ENCODE measurements around the gene NIPSNAP3A.
A peak's percentile ranks its signal among the peaks of the same experiment; 100 is the strongest.
"Not testable (repeated sequence)": the region's sequence is repeated elsewhere in the genome, so short reads cannot be mapped to it uniquely, and the experiment has no call there.

Gene NIPSNAP3A

DNA sequence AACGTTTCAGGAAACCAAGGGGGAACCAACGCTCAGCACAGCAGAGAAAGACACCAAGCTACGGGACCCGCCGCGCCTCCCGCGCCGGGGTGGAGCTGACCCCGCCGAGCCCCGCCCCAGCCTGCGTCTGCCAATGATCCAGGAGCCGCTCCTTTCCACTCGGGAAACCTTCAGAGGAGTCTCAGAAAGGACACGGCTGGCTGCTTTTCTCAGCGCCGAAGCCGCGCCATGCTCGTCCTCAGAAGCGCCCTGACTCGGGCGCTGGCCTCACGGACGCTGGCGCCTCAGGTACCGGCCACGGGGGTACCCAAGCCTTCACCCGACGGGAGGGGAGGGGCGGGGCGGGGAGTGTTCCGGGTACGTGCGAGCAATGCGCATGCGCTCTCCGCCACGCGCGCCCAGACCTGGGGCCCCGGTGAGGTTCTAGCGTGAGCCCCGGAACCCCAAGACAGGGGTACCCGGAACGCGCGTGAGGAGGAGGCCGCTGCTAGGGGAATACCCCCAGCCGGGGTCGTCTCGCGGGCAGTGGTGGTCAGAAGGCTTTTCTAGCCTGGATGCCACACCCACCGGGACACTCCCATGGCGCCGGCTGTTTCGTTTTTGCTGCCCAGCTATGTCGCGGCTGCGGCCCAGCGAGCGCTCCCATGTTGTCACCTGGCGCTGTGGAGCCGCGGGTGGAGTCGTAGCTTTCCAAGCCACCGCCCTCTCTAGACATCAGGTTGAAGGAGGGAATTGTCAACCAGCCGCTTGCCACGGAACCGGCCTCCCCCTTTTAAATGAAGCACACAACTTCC, at the start of gene NIPSNAP3A:
TSS of gene NIPSNAP3A (plus strand) at position 119 of the 794 bp plus-strand sequence. CDS start at position 229, 110 bp downstream.
- DNase-seq (ENCODE audit: low spot score): peak; percentile 91

DNA sequence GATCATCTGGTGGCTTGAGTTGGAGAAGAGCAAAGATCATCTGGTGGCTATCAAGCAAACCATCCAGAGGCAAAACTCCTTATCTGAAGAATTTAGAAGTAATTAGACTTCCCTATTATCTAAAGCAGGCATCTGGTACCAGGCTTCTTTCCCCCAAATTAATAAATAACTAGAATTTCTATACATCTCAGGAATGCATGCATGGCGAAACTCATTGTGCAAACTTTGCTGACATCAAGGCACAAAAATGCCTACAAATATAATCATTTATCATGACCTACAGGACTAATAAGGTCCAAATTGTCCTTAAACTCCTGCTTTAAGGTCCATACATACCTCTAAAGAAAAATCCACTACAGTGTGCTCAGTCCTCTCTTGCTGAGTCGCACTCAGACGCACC, 47.2 kb upstream of the NIPSNAP3A start:
- DNase-seq (ENCODE audit: low spot score): no peak

DNA sequence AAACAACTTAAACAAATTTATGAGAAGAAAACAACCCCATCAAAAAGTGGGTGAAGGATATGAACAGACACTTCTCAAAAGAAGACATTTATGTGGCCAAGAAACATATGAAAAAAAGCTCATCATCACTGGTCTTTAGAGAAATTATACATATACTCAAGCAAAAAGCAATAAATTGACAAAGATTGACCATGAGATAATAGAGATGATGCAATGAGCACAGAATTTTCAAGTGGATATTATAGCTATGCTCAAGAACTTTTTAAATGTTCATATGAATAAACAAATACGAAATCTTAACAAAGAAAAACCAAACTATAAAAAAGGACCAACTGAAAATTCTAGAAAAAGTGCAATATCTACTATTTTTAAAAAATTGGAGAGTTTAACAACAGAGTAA, 38.7 kb upstream of the NIPSNAP3A start:
- not testable (repeated sequence) for DNase-seq (ENCODE audit: low spot score)

DNA sequence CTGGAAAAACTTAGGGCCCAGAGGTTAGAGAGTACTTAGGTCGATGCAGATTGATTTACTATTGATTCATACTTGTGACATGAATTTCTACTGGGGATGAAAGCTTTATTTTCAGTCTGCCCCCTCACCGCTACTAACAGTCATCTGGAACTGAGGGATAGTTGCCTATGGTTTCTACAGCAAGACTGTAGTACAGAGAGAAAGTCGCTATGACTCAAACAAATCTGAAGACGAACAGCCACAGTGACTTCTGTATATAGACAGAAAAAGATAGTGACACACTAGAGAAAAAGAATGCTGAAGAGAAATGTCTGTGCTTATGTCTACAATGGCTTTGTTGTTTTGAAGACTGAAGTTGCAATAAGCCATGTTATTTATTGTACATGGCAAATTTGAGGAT, 35.9 kb upstream of the NIPSNAP3A start:
- DNase-seq (ENCODE audit: low spot score): no peak

DNA sequence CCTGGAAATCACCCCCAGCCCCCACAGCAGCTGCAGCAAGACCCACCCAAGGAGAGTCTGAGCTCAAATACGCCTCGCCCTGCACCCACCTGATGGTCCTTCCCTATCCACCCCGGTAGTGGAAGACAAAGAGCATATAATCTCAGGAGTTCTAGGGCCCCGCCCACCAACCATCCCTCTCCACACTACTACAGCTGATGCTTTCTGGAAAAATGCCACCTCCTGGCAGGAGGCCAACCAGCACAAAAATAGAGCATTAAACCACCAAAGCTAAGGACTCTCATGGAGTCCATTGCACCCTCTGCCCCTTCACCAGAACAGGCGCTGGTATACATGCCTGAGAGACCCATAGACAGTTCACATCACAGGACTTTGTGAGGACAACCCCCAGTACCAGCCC, 22.5 kb upstream of the NIPSNAP3A start:
- no peak for DNase-seq (ENCODE audit: low spot score)

DNA sequence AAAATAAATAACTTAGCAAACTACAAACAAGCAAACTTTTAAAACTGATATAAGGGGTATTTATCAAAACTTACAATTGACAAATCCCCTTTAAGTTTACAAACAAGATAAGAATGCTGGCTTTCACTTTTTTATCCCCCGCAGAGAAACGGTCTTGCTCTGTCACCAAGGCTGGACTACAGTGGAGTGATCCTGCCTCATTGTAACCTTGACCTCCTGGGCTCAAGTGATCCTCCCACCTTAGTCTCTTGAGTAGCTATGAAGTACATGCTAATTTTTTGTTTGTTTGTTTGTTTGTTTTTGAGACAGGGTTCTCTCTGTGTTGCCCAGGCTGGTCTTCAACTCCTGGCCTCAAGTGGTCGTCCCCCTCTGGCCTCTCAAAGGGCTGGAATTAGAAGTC, 9.0 kb upstream of the NIPSNAP3A start:
- no peak for DNase-seq (ENCODE audit: low spot score)

DNA sequence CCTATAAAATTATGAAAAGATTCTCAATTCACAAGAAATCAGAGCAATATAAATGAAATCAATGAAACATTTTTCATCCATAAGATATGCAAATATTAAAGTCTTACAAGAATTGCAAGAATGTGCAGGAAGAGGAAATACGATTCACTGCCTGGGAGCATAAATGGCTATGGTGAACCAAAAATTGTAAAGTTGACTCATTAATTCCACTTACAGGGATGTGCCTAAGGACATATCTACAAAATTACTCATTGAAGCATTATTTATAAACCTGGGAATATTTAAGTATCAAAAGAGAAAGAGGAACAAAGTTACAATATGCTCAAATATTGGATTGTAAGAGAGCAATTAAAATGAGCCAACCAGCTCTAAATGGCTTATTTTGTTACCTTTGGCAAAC, 6.9 kb upstream of the NIPSNAP3A start:
- DNase-seq (ENCODE audit: low spot score): no peak

DNA sequence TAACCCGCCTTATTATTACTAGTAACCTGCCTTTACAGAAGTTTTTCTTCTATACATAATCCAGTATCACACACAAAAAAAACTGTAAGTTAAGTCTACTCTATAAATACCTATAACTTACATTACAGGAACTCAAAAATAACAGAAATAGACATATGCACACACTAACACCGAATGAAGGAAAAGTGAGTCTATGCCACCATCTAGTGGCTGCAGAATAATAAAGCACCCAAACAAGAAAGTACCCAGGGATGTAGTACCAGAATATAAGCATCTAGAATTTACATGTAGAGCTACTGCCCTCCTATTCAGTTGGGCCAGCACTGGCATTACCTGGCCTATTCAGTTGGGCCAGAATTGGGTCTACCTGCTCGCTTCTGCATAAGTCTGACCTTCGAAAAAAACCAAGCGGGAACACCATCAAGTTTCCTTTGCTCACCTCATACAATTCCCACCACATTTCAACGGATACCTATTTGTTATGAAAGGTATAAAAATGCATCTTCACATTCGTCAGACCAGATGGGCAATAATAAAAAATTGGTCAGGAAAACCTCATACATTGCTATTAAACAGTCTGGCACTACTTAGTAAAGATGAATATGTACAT, 4.0 kb upstream of the NIPSNAP3A start:
- DNase-seq (ENCODE audit: low spot score): peak; percentile 91

DNA sequence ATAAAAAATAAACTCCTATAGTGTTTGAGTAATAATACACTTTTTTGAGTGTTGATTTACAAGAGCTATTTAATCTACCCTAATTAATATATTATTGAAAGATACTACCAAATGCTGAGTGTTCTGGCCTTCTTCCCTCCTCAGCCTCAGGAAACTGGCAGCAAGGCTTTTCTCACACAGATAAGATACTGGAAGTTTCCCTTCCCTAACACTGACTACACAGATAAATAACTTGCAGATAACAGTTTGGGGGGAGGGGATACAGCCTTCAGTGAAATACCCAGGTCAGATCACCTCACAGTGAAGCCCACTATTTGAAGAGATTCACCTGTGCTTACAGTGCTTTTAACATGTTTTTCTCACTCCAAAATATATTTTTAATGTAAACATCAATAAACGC, 1.6 kb upstream of the NIPSNAP3A start:
- no peak for DNase-seq (ENCODE audit: low spot score)

DNA sequence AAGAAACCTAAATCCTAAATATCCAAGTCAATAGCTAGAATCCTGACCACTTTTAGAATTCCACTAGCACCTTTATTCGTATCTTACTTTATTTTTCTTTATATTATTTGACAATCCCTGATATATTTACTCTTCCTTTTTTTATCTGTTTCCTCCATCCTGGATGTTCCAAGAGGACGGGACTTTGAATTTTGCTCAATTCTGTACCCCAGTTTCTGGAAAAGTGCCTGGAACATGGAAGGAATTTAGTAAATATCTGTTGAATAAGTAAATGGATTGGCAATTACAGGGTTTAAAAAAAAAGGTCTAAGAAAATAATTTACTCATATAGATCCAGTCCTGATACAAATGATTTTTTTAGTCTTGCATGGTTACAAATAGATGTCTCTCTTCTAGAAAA, 1.2 kb upstream of the NIPSNAP3A start:
- no peak for DNase-seq (ENCODE audit: low spot score)

DNA sequence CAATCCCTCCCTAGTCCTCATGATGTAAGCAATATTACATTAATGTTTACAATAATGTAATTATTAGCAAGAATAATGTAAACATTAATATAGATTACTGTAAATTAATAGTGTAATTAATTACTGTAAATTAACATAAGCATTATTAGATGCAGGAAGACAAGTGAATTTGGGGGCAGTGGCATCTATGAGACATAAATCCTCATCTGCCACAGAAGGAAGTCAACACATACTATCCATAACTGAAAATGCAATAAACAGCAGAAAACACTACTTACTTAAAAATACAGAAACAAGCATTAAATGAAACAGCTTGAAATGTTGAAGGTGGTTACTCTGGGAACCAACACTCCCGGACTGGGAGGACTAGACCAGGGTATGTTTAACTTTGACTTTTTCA, 685 bp upstream of the NIPSNAP3A start:
- no peak for DNase-seq (ENCODE audit: low spot score)

DNA sequence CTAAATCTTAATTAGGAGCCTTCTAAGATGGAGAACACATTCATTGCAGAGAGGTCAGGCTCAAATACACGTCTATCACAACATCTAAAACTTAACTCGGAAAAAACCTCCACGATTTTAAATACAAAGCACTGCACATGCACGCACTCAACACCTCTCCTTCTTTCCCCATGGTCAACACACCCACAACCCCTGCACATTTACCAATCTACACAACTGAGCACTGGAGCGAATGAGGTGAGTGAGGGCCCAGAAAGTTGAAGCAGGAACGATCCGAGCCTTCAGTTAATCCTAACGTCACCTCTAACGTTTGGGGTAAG, 278 bp upstream of the NIPSNAP3A start:
- DNase-seq (ENCODE audit: low spot score): no peak

DNA sequence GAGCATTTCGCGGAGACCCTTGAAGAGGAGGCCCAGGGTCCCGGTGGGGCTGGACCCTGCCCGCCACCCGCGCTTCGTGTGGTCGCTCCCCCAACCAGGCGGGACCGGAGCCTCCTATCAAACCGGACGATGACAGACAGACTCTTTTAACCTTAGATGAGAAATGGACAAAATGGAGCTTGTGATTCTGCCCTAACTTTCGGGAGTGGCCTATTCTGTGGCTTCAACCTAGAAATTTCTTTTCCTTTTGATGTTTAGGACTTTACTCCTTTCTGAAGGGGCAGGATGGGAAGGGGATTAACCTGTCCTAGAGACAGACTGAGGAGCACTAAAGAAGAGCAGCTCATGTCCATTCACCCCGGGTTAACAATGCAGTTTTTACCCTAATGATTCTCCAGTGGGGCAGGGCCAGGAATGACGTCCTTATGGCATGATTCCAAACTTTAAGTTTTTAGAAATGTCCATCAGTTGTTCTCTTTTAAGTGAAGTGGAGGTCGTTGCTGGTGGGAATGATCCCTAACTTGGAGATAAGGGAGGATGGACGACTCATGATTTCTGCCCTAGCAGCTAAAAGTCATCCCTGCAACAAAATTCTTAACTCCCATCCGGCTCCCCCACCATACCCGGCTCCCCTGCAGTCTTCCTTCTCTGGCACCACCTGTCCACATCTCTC, 1.0 kb downstream of the NIPSNAP3A start:
- DNase-seq (ENCODE audit: low spot score): peak; percentile 31

DNA sequence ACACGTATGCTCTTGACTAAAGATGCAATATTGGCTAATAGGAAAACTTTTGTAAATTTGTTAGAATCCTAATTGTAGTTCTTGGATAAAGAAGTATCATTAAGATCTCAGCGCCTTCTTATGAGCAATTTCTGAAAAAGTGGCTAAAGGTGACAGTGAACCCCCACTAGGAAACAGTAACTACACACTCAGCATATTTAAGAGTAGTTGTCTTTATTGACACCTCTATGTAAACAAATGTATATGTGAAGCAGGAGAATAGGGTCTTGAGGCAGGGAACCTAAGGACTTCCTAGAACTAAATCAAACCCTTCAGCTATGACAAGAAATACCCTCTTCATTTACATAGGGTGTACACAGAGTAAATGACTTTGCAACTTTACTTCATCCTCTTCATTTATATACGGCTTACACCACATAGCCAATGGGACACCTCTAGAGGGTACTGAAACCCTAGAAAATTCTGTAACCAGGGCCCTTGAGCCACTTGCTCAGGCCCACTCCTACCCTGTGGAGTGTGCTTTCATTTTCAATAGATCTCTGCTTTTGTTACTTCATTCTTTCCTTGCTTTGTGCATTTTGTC, 2.8 kb downstream of the NIPSNAP3A start:
- DNase-seq (ENCODE audit: low spot score): peak; percentile 39

DNA sequence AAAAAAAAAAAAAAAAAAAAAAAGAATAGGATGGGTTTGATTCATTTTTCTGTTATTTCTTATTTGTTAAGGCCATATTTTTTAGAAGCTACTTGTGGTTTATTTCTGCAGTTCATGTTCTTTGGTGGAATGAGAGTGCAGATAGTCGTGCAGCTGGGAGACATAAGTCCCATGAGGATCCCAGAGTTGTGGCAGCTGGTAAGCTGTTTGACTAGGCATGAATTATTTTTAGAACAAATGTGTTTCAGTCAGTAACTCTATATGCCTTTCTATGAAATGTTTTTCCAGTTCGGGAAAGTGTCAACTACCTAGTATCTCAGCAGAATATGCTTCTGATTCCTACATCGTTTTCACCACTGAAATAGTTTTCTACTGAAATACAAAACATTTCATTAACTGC, 11.5 kb downstream of the NIPSNAP3A start:
- peak; percentile 53 for DNase-seq (ENCODE audit: low spot score)

DNA sequence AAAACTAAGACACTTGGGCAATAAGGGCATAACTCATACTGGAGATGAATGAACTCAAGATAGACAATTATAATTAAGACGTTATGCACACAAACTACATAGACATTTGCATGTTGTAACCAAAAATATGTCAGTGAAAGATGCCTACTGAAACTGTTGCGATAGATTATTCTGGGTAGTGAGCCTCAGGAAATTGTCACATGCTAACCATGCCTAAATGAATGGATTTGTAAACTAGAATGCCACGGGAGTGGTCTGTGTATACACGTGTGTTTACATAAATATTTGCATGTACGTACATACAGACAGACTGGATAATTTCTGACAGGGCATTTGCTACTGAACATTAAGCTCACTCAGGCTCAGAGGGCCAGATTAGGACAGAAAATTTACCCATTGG, 17.7 kb downstream of the NIPSNAP3A start:
- peak; percentile 67 for DNase-seq (ENCODE audit: low spot score)

DNA sequence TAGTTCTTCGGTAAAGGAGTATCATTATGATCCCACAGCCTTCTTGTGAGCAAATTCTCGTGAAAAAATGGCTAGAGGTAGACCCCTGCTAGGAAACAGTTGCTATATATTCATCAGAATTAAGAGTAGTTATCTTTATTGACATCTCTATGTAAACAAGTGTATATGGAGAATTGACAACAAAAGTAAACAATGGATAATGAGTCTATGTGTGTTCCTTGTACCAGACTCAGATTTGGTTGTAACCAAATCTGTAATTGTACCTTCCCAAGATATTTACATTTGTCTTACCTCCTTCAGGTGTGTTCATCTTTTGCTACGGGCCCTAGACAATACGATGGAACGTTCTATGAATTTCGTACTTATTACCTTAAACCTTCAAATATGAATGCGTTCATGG, 18.5 kb downstream of the NIPSNAP3A start:
- DNase-seq (ENCODE audit: low spot score): no peak

DNA sequence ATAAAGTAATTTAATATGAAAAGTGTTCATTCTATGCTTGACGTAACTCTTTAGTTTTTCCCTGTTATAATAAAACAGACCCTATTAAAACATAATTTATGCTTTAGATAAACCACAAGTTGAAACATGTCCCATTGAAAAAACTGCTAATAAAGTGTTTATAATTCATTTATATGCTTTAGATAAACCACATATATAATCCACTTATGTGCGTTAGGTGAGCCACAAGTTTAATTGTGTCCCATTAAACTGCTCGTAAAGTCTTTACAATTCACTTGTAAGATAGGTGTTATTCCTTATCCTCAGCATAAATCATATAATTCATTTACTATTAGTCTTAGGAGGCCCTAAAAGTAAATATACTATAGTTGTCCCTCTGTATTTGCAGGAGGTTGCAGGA, 20.0 kb downstream of the NIPSNAP3A start:
- DNase-seq (ENCODE audit: low spot score): no peak

DNA sequence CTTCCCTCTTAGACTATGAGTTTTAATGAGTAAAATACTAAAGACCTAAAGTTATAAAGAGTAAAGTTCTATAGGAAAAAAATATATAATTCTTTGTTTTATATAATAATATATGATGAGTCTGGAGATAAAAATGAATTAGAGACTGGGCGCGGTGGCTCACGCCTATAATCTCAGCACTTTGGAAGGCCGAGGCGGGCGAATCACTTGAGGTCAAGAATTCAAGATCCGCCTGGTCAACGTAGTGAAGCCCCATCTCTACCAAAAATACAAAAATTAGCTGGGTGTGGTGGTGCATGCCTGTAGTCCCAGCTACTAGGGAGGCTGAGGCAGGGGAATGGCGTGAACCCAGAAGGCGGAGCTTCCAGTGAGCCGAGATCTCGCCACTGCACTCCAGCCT, 21.5 kb downstream of the NIPSNAP3A start:
- not testable (repeated sequence) for DNase-seq (ENCODE audit: low spot score)

DNA sequence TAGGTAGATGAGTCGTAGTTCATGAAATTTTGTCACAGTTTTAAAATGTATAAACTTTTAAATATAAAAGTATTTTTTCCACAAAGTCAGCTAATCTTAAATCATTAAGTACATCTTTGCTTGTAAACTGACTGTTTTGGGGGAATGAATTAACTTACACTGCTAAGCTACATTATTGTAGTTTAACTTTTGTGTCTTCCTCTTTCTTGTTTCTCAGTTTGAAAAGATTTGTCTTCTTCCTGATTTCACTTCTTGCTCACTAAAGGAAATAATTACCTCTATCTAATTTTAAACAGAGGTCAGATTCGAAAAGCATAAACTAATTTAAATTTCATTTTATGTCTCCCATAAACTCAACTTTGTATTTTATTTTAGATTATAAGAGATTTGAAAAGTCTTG, 22.2 kb downstream of the NIPSNAP3A start:
- peak; percentile 49 for DNase-seq (ENCODE audit: low spot score)

DNA sequence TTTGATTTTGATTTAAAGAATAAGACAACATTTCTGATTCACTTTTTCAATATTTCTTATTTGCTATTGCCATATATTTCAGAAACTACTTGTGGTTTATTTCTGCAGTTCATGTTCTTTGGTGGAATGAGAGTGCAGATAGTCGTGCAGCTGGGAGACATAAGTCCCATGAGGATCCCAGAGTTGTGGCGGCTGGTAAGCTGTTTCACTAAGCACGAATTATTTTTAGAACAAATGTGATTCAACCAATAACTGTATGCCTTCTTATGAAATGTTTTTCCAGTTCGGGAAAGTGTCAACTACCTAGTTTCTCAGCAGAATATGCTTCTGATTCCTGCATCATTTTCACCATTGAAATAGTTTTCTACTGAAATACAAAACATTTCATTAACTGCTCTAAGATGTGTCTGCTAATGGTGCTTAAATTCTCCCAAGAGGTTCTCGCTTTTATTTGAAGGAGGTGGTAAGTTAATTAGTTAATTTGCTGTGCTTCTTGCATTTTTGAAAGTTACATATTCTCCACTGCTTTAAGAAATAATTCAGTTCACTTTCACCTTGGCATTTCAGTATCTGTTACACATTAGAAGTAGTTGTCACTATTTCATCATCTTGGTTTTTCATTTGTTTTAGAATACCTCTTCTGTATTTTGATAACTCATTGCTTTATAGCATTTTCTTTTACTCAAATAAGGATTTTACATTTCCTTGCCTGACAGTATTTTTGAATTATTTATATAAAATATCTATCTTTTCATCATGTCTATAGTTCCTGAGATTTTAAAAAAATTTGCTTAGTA, 25.4 kb downstream of the NIPSNAP3A start:
- DNase-seq (ENCODE audit: low spot score): peak; percentile 83

DNA sequence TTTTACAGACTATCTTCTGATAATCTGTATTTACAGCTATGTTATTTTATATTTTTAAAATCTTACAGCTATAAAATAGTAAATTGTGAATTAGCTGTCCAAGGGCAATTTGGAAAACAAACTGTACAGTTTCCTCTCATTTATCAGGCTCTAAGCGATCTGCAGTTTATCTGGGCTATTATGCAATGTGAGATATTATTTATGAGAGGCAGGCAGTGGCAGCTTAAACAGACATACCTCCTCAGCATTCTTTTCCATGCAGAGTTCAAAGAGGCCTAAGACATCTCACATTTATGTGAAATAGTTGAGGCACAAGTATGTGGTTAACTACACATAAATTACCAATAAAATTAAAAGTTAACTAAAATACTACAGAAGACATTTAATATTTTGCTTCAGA, 26.6 kb downstream of the NIPSNAP3A start:
- DNase-seq (ENCODE audit: low spot score): peak; percentile 52

Measured in NAMALWA (cell line).